Loucy (cell line): ENCODE results near the gene PIN1.
A peak's percentile ranks its signal among the peaks of the same experiment; 100 is the strongest.
"Not testable (repeated sequence)": the region's sequence is repeated elsewhere in the genome, so short reads cannot be mapped to it uniquely, and the experiment has no call there.

ENCODE experiments used
- H2AFZ ChIP-seq: fragments of 200-600 bp; sonication (generic); 2 replicates; pipeline ENCODE4 v1.6.0; 2016; ENCODE audit warnings: antibody characterized with exemption, mild to moderate bottlenecking, low read length, moderate library complexity
- H3F3A ChIP-seq: fragments of 200-600 bp; 2 replicates; pipeline ENCODE4 v1.6.0; 2016; ENCODE audit warnings: antibody characterized with exemption, low read depth, mild to moderate bottlenecking
- H3K27me3 ChIP-seq: fragments of 200-600 bp; sonication (generic); 2 replicates; pipeline ENCODE4 v1.6.1; 2014; ENCODE audit warnings: low read length, mild to moderate bottlenecking; ENCODE audit not compliant: insufficient read depth, poor library complexity, severe bottlenecking
- H3K36me3 ChIP-seq: fragments of 200-600 bp; sonication (generic); 2 replicates; pipeline ENCODE4 v1.6.1; 2016; ENCODE audit warnings: low read length; ENCODE audit not compliant: insufficient read depth
- H3K4me1 ChIP-seq: fragments of 200-600 bp; sonication (generic); 2 replicates; pipeline ENCODE4 v1.5.1; 2014; ENCODE audit warnings: low read length, mild to moderate bottlenecking; ENCODE audit not compliant: insufficient read depth, poor library complexity, severe bottlenecking
- H3K4me2 ChIP-seq: fragments of 200-600 bp; sonication (generic); 2 replicates; pipeline ENCODE4 v1.6.0; 2014; ENCODE audit warnings: antibody characterized with exemption, low read length, low read depth, mild to moderate bottlenecking; ENCODE audit not compliant: poor library complexity, severe bottlenecking
- H3K4me3 ChIP-seq: fragments of 200-600 bp; sonication (generic); 2 replicates; pipeline ENCODE4 v1.5.1; 2014; ENCODE audit warnings: low read length, mild to moderate bottlenecking, mixed read lengths; ENCODE audit not compliant: poor library complexity, severe bottlenecking
- H3K79me2 ChIP-seq: fragments of 200-600 bp; sonication (generic); 2 replicates; pipeline ENCODE4 v1.6.1; 2014; ENCODE audit warnings: low read length; ENCODE audit not compliant: insufficient read depth
- H3K9ac ChIP-seq: fragments of 200-600 bp; sonication (generic); 2 replicates; pipeline ENCODE4 v1.6.0; 2014; ENCODE audit warnings: mild to moderate bottlenecking, low read depth, low read length, moderate library complexity; ENCODE audit not compliant: poor library complexity, severe bottlenecking
- H3K9me2 ChIP-seq: fragments of 200-600 bp; sonication (generic); replicated peaks from 2 replicates; pipeline ENCODE4 v1.6.1; 2016; ENCODE audit warnings: low read depth, low read length, mixed read lengths
- H3K9me3 ChIP-seq: fragments of 200-600 bp; sonication (generic); 2 replicates; pipeline ENCODE4 v1.6.1; 2014; ENCODE audit warnings: mild to moderate bottlenecking, antibody characterized with exemption, low read length, low read depth; ENCODE audit not compliant: insufficient read depth
- H4K20me1 ChIP-seq: fragments of 200-600 bp; sonication (generic); 2 replicates; pipeline ENCODE4 v1.6.0; 2014; ENCODE audit warnings: antibody characterized with exemption, low read length, mild to moderate bottlenecking; ENCODE audit not compliant: insufficient read depth, poor library complexity, severe bottlenecking
- EZH2phosphoT487 ChIP-seq: fragments of 200-600 bp; IDR thresholded peaks from 2 replicates; pipeline ENCODE4 v1.6.1; 2018; ENCODE audit warnings: antibody characterized with exemption, mild to moderate bottlenecking, moderate library complexity, borderline replicate concordance
- TF ChIP-seq, protein P1 (sequence below): fragments of 200-600 bp; sonication (generic); conservative IDR thresholded peaks from 2 replicates; pipeline ENCODE4 v1.5.1; 2014; ENCODE audit warnings: mild to moderate bottlenecking, antibody characterized with exemption, low read length

Gene PIN1

DNA sequence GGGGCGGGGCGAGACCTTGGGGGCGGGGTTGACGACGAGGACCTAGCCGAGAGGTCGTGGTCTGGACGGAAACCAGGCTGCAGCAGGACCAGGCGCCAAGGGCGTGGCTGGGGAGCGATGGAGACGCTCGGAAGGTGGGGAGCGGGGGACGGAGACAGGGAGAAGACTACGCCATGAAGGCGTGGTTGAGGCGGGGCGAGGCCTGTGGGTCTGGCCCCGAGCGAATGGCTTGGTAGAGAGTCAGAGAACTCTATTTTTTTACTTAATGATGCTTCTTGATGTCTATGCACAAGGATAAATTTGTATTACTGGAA is 15.6 kb upstream of the PIN1 start:
- Histone ChIP-seq H3K9me2 (no peaks in the 10 kb centered on the region), H3K27me3 (no peaks in the 10 kb centered on the region), H3K9ac (peak overlapping the region; percentile 47), H3K4me1 (peaks cover 18% of the 10 kb centered on the region), H2AFZ (peak overlapping the region; percentile 56), H3K4me3 (peak overlapping the region; percentile 69), H3K36me3 (no peaks in the 10 kb centered on the region), H3K9me3 (no peaks in the 10 kb centered on the region), H3F3A (no peaks in the 10 kb centered on the region), H3K79me2 (peaks cover 30% of the 10 kb centered on the region), H3K4me2 (peak overlapping the region; percentile 72), H4K20me1 (peaks cover 15% of the 10 kb centered on the region)
- TF ChIP-seq, protein P1, sequence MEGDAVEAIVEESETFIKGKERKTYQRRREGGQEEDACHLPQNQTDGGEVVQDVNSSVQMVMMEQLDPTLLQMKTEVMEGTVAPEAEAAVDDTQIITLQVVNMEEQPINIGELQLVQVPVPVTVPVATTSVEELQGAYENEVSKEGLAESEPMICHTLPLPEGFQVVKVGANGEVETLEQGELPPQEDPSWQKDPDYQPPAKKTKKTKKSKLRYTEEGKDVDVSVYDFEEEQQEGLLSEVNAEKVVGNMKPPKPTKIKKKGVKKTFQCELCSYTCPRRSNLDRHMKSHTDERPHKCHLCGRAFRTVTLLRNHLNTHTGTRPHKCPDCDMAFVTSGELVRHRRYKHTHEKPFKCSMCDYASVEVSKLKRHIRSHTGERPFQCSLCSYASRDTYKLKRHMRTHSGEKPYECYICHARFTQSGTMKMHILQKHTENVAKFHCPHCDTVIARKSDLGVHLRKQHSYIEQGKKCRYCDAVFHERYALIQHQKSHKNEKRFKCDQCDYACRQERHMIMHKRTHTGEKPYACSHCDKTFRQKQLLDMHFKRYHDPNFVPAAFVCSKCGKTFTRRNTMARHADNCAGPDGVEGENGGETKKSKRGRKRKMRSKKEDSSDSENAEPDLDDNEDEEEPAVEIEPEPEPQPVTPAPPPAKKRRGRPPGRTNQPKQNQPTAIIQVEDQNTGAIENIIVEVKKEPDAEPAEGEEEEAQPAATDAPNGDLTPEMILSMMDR = no peak
- TF ChIP-seq EZH2phosphoT487 = no peak

GRCh38 chr19:9820034-9820433 is 15.1 kb upstream of the PIN1 start:
- Histone ChIP-seq H3K4me2 (peak overlapping the region; percentile 72), H4K20me1 (peaks cover 15% of the 10 kb centered on the region), H3K9ac (peak overlapping the region; percentile 47), H3K79me2 (peaks cover 30% of the 10 kb centered on the region), H3K4me1 (peaks cover 18% of the 10 kb centered on the region), H2AFZ (peak overlapping the region; percentile 56), H3K4me3 (peak overlapping the region; percentile 69)
- H3K36me3 ChIP-seq, H3K9me3 ChIP-seq, H3K9me2 ChIP-seq, H3F3A ChIP-seq, H3K27me3 ChIP-seq: not testable (repeated sequence)

- no peak overlapping the region for H2AFZ ChIP-seq
- H3K9ac ChIP-seq = no peak overlapping the region
- no peak for TF ChIP-seq EZH2phosphoT487
- TF ChIP-seq, protein P1 = no peak
- peaks cover 10% of the 10 kb centered on the region for H3K4me1 ChIP-seq
- H3K79me2 ChIP-seq = peaks cover 33% of the 10 kb centered on the region
- H3K27me3 ChIP-seq = no peaks in the 10 kb centered on the region
- H3K9me3 ChIP-seq = no peaks in the 10 kb centered on the region
- H3F3A ChIP-seq = no peaks in the 10 kb centered on the region
- no peak overlapping the region for H3K4me3 ChIP-seq
- H3K9me2 ChIP-seq = no peaks in the 10 kb centered on the region
- no peaks in the 10 kb centered on the region for H3K36me3 ChIP-seq
- peaks cover 18% of the 10 kb centered on the region for H4K20me1 ChIP-seq
- H3K4me2 ChIP-seq = no peak overlapping the region
Measured at GRCh38 chr19:9823816-9824215, 11.3 kb upstream of the PIN1 start.

DNA sequence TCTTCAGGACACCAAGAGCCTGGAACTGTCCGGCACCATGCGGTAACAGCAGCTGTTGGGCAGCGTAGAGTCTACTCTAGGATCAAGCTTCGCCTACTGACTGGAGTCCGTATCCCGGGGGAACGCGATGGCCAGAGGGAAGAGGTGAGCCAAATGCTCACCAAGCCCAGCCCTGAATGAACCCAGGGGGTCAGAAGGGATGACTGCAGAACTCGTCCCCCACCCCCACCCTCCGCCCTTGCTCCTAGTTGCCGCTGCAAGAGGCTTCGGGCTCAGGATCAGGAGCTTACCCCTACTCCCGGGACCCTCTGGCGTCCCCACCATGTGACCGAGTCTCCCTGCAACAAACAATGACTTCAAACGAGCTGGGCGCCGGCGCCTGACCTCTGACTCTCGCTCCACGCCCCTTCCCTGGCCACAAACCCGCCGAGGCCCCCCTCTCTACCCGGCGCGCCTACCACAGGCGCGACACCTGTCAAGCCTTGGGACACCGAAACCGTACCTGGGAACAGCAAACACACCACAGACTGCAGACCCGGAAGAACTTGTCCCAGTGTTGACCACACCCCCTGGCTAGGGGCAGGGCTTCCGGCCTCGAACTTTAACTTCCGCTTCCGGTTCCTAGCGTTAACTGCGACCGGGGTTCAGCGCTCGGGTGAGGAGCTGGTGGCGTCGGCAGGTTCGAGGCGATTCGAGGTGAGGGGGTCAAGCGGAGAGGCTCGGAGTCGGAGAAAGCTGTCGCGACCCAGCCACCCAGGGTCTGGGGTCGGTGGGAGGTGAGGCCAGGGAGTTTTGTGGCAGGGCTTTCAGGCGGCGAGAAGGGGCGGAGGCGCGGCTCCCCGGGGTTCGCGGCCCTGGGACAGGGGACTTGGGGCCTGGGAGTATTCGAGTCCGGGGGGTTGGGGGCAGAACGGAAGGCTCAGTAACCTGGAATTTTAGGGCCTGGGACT is 7.6 kb upstream of the PIN1 start, which contains the start of gene UBL5:
TSS of gene UBL5 (plus strand) at position 630 of the 950 bp plus-strand sequence. CDS start 420 bp downstream, outside the sequence.
- Histone ChIP-seq H3K36me3 (no peaks in the 10 kb centered on the region), H3K4me2 (peak within 1 kb of the TSS; percentile 94), H3K79me2 (peaks cover 50% of the 10 kb centered on the region), H3F3A (no peaks in the 10 kb centered on the region), H3K4me1 (peaks cover 6% of the 10 kb centered on the region), H3K9me2 (no peaks in the 10 kb centered on the region), H3K4me3 (peak within 1 kb of the TSS; percentile 99), H4K20me1 (peaks cover 26% of the 10 kb centered on the region), H3K27me3 (no peaks in the 10 kb centered on the region), H2AFZ (peak within 1 kb of the TSS; percentile 93), H3K9ac (peak within 1 kb of the TSS; percentile 92), H3K9me3 (no peaks in the 10 kb centered on the region)
- TF ChIP-seq EZH2phosphoT487 = no peak
- TF ChIP-seq, protein P1 = no peak
